Keratinocyte (primary cell): Measurements from ENCODE around the gene RNF180.

Experiments used
- EZH2 ChIP-seq: IDR thresholded peaks from one replicate; pipeline ENCODE4 v1.6.1; 2012; ENCODE audit warnings: inconsistent platforms, mild to moderate bottlenecking, low read length, moderate library complexity
- TF ChIP-seq, protein P1 (sequence below), 3 experiments: IDR thresholded peaks in 1 of 3; conservative IDR thresholded peaks in 1 of 3; optimal IDR thresholded peaks in 1 of 3; 2 replicates in 2 of 3; 3 replicates in 1 of 3; pipeline versions ENCODE3 to v1.5.1; 2011; ENCODE audit warnings: low read length in 3 of 3, mild to moderate bottlenecking in 3 of 3, moderate library complexity in 2 of 3, control low read depth in 1 of 3, inconsistent platforms in 1 of 3; ENCODE audit not compliant: insufficient read depth in 2 of 3; ENCODE audit errors: extremely low read depth in 1 of 3

DNA sequence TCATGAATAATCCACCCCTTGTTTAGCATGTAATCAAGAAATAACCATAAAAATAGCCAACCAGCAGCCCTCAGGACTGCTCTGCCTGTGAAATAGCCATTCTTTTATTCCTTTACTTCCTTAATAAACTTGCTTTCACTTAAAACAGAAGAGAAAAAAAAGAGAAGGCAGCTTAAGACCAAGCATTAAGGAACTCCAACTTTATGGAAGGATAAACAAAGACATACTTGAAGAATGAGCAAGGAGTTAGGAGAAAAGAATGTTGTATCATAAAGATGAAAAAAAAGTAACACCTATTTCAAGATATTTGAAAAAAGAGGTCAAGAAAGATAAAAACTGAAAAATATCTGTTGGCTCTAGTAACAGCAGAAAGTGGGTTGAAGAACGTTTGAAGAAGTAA, 107.6 kb downstream of the RNF180 start:
- TF ChIP-seq, protein P1, sequence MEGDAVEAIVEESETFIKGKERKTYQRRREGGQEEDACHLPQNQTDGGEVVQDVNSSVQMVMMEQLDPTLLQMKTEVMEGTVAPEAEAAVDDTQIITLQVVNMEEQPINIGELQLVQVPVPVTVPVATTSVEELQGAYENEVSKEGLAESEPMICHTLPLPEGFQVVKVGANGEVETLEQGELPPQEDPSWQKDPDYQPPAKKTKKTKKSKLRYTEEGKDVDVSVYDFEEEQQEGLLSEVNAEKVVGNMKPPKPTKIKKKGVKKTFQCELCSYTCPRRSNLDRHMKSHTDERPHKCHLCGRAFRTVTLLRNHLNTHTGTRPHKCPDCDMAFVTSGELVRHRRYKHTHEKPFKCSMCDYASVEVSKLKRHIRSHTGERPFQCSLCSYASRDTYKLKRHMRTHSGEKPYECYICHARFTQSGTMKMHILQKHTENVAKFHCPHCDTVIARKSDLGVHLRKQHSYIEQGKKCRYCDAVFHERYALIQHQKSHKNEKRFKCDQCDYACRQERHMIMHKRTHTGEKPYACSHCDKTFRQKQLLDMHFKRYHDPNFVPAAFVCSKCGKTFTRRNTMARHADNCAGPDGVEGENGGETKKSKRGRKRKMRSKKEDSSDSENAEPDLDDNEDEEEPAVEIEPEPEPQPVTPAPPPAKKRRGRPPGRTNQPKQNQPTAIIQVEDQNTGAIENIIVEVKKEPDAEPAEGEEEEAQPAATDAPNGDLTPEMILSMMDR (optimal IDR thresholded peaks at IDR 0.05 in 1 of 3, IDR thresholded peaks at IDR 0.05 in 1 of 3, conservative IDR thresholded peaks at IDR 0.05 in 1 of 3; ENCODE audit: extremely low read depth in 1 of 3, insufficient read depth in 2 of 3, low read length in 3 of 3) = no peak
- no peak for TF ChIP-seq EZH2
